ENCODE data around the gene DHRS7B. TPM values are rescaled to one million over a fixed set of nuclear protein-coding genes. Genes with fewer than 3 reads are reported as not detected.

Gene DHRS7B
- polyA plus RNA-seq, 1 of the 3 experiments (the other 2 are of a cell fraction), result 17.8 TPM

DNA sequence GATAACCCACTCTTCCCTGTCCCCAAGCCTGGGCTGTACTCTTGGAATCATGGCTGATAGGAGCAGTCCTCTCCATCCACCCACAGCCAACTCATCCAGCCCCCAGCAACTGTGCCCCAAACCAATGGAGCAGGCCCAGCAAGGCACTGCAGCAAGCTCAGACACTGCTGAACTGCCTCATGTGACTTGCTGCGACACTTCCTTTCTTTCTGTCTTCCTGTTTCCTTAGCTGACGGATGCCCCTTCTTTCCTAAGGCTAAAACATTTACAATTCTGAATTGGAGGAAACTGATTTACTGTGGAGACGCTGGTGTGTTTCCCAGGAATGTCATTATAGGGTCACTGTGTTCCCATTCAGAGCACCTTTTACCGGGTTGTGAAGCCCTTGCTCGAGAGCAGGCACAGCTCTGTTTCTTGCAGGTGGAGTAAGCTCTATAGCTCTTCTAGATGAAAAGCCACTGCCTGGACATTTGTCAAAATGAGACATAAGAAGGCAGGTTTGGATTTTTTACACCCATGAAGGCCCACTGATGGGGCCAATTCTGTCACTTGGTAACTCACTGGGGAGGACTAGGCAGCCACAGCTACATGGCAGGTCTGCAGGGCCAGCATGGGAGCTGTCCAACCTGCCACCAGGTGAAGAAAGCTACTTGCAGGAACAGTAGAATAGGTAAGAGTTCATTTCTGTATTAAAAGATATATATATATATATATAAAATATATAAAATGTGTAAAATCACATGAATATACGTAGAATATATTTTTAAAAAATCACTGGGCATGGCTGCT is 59.8 kb downstream of the DHRS7B start:
- ChIA-PET POLR2A (interaction anchor here (0.9 kb wide), 1 partner anchor 9 kb away, joined by 3 read pairs; no protein-coding TSS in a partner anchor), CTCF (interaction anchor here (1.9 kb wide), 1 partner anchor 8 kb away, joined by 4 read pairs; no protein-coding TSS in a partner anchor)
- no peak overlapping the region for H3K9ac ChIP-seq
- H4K20me1 ChIP-seq (ENCODE audit: insufficient read depth), result no peaks in the 10 kb centered on the region
- WGBS (ENCODE audit: low lambda C conversion rate), result 95% methylated on average over 6 of the region's 6 CpGs
- H3F3A ChIP-seq (replicated peaks; ENCODE audit: insufficient read depth), result no peaks in the 10 kb centered on the region
- peaks cover 7% of the 10 kb centered on the region in 2 experiments for H3K36me3 ChIP-seq (replicated peaks in 1 of 2; ENCODE audit: control insufficient read depth in 1 of 2, insufficient read depth in 2 of 2, low read length in 1 of 2)
- no peak overlapping the region for H3K4me2 ChIP-seq
- H2AFZ ChIP-seq (ENCODE audit: low read depth), result no peak overlapping the region
- no peak overlapping the region for H3K27ac ChIP-seq (ENCODE audit: low read depth in 2 of 2, low read length in 1 of 2)
- TF ChIP-seq, protein P1, sequence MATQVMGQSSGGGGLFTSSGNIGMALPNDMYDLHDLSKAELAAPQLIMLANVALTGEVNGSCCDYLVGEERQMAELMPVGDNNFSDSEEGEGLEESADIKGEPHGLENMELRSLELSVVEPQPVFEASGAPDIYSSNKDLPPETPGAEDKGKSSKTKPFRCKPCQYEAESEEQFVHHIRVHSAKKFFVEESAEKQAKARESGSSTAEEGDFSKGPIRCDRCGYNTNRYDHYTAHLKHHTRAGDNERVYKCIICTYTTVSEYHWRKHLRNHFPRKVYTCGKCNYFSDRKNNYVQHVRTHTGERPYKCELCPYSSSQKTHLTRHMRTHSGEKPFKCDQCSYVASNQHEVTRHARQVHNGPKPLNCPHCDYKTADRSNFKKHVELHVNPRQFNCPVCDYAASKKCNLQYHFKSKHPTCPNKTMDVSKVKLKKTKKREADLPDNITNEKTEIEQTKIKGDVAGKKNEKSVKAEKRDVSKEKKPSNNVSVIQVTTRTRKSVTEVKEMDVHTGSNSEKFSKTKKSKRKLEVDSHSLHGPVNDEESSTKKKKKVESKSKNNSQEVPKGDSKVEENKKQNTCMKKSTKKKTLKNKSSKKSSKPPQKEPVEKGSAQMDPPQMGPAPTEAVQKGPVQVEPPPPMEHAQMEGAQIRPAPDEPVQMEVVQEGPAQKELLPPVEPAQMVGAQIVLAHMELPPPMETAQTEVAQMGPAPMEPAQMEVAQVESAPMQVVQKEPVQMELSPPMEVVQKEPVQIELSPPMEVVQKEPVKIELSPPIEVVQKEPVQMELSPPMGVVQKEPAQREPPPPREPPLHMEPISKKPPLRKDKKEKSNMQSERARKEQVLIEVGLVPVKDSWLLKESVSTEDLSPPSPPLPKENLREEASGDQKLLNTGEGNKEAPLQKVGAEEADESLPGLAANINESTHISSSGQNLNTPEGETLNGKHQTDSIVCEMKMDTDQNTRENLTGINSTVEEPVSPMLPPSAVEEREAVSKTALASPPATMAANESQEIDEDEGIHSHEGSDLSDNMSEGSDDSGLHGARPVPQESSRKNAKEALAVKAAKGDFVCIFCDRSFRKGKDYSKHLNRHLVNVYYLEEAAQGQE (IDR thresholded peaks at IDR 0.05; ENCODE audit: low read depth, low read length), result peak; percentile 25; the same call in 1 of the 2 replicates
- TF ChIP-seq FOSL2 (IDR thresholded peaks at IDR 0.05; ENCODE audit: borderline replicate concordance, low read depth), result no peak
- H3K79me2 ChIP-seq (ENCODE audit: insufficient read depth), result no peaks in the 10 kb centered on the region
- H3K4me1 ChIP-seq (ENCODE audit: control insufficient read depth in 1 of 2, insufficient read depth in 2 of 2, low read depth in 1 of 2, low read length in 1 of 2), result peaks cover 0 to 3% of the 10 kb centered on the region in 2 experiments; a peak in 1 of 4 replicates
- H3K27me3 ChIP-seq (ENCODE audit: insufficient read depth), result no peaks in the 10 kb centered on the region
- H3K4me3 ChIP-seq (ENCODE audit: low read depth in 2 of 2, low read length in 1 of 2), result no peak overlapping the region
- H3K9me2 ChIP-seq, result no peaks in the 10 kb centered on the region
- H3K9me3 ChIP-seq, result no peaks in the 10 kb centered on the region
- no peak for DNase-seq

DNA sequence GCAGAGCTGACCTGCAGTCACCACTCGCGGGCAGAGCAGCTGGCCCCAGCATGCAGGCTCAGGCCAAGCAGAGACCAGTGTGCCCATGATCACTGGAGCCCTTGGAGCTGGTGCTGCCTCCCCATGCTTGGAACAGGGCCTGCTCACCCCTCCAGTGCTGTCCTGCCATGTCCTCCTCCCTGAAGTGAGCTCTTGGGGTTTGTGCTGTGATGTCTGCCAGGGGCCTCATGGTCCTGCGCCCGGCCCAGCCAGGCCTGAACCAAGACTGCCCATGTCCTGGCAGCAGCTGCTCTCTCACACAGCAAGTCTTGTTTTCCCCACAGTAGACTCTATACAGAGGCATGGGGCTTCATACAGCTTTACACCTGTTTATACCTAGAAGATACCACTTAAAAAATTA is 62.6 kb downstream of the DHRS7B start:
- Histone ChIP-seq H3K4me3 (ENCODE audit: low read depth in 2 of 2, low read length in 1 of 2) (no peak overlapping the region), H3F3A (replicated peaks; ENCODE audit: insufficient read depth) (peaks cover 4% of the 10 kb centered on the region), H3K27ac (ENCODE audit: low read depth in 2 of 2, low read length in 1 of 2) (no peak overlapping the region), H3K4me2 (no peak overlapping the region), H3K9me2 (no peaks in the 10 kb centered on the region), H4K20me1 (ENCODE audit: insufficient read depth) (no peaks in the 10 kb centered on the region), H3K9ac (no peak overlapping the region), H3K36me3 (replicated peaks in 1 of 2; ENCODE audit: control insufficient read depth in 1 of 2, insufficient read depth in 2 of 2, low read length in 1 of 2) (peaks cover 7% of the 10 kb centered on the region in 2 experiments), H3K27me3 (ENCODE audit: insufficient read depth) (no peaks in the 10 kb centered on the region), H3K9me3 (no peaks in the 10 kb centered on the region), H3K79me2 (ENCODE audit: insufficient read depth) (no peaks in the 10 kb centered on the region), H3K4me1 (ENCODE audit: control insufficient read depth in 1 of 2, insufficient read depth in 2 of 2, low read depth in 1 of 2, low read length in 1 of 2) (peaks cover 0 to 12% of the 10 kb centered on the region in 2 experiments; a peak in 1 of 4 replicates), H2AFZ (ENCODE audit: low read depth) (no peak overlapping the region)
- whole genome bisulfite sequencing (ENCODE audit: low lambda C conversion rate), result no CpG with 5 or more reads among the region's 4 CpGs
- TF ChIP-seq FOSL2 (IDR thresholded peaks at IDR 0.05; ENCODE audit: borderline replicate concordance, low read depth), result no peak
- TF ChIP-seq, protein P1 (IDR thresholded peaks at IDR 0.05; ENCODE audit: low read depth, low read length), result no peak
- ChIA-PET CTCF (interaction anchor here (1.7 to 3.0 kb wide), 2 partner anchors 60 to 70 kb away, joined by 7 to 17 read pairs; no protein-coding TSS in a partner anchor), POLR2A (no interaction called here)
- DNase-seq, result no peak

Measured in SK-N-SH (cell line).